GM18520 (cell line): ENCODE results near the gene TMEM271.

Experiments
- ATAC-seq: cut with Tn5 transposase; IDR thresholded peaks from one replicate; pipeline ENCODE4 v1.9.1; 2021; ENCODE audit not compliant: unreplicated experiment

The TMEM271 gene

DNA sequence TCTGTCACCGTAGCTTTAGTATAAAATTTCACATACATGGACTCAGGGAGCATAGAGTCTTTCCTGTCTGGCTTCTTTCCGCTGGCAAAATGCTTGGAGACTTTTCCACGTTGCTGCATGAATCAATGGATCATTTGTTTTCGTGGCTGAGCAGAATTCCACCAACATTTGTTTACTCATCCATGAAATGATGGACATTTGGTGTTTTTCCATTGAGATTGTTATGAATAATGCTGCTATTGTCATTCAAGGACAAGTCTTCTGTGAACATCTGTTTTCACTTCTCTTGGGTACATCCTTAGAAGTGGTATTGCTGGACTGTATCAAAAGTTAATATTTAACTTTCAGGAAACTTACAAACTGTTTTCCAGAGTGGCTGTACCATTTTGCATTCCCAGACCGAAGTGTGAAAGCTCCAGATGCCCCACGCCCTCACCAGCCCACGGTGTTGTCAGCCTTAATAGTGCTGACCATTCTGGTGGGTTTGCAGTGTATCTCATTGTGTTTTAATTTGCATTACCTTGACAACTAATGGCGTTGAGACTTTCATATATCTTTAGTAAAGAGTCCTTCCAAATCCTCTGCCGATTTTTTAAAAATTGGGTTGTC, 5.8 kb upstream of the TMEM271 start:
- ATAC-seq, result no peak

- no peak for ATAC-seq
These were observed 5.1 kb upstream of the TMEM271 start for GRCh38 chr4:581181-581580.

DNA sequence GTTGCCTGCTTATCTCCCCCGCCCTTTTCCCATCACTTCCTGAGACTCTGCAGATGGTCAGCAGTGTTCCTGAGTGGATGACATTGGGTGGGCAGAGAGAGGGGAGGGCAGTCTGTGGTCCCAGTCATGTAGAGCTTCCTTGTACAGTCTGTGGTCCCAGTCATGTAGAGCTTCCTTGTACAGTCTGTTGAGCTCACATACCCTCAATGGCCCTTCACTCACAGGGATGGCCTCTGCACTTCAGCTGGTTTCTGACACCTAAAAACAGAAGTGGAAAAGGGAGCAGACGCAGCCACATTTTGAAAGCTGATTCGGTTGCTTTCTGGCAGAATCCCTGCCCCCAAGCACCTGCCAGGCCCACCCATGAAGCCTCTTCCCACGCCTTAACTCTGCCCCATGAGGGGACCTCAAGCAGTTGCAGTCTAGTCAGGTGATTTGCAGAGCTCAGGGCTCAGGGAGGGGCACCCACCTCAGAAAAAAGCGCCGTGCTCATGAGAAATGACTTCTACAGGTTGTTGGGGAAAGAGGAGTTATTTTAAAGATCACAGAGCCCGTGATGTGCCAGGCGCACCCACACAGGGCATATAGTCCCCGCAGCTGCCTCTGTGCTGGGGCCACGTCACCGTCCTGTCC, 3.6 kb upstream of the TMEM271 start:
- no peak for ATAC-seq

DNA sequence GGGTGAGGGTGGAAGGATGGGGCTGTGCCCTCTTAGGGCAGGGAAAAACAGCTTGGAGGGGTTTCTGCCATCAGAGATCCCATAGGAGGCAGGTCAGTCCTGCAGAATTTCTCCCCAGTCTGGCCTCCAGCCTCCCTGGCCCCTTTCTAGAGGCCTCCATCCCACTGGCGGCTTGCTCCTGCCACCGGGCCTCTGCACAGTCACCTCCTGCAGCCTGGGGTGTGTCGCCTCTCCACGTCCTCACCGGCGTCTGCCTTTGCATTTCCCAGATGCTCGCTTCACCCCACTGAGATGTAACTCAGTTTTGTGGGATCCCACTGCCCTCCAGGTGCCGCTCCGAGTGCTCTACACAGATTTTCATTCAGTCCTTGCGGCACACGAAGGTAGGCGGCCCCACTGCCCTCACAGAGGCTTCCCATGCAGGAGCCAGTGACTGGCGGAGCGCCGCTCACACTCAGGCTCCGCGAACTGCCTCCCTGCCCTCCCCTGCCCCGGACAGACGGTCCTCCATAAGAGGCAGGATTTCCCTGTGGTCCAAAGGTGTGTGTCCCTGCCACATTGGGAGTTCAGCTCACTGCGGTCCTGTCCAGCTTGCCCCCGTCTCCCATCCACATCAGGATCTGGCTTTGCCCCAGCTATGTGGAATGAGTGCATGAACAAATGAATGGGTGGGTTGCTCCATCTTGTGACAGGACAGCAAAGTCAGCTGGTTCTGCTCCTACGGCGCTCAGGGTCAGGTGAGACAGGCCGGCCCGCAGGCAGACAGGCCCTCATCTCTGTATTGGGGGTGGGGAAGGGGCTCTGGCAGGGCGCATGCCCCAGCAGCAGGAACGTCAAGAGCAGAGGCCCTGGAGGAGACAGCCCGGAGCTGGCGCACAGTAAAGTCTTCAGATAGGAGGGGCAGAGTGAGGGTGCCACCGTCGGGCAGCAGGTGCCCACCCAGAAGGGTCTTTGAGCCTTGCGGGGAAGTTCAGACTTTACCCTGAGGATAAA, 2.7 kb upstream of the TMEM271 start:
- ATAC-seq, result no peak

DNA sequence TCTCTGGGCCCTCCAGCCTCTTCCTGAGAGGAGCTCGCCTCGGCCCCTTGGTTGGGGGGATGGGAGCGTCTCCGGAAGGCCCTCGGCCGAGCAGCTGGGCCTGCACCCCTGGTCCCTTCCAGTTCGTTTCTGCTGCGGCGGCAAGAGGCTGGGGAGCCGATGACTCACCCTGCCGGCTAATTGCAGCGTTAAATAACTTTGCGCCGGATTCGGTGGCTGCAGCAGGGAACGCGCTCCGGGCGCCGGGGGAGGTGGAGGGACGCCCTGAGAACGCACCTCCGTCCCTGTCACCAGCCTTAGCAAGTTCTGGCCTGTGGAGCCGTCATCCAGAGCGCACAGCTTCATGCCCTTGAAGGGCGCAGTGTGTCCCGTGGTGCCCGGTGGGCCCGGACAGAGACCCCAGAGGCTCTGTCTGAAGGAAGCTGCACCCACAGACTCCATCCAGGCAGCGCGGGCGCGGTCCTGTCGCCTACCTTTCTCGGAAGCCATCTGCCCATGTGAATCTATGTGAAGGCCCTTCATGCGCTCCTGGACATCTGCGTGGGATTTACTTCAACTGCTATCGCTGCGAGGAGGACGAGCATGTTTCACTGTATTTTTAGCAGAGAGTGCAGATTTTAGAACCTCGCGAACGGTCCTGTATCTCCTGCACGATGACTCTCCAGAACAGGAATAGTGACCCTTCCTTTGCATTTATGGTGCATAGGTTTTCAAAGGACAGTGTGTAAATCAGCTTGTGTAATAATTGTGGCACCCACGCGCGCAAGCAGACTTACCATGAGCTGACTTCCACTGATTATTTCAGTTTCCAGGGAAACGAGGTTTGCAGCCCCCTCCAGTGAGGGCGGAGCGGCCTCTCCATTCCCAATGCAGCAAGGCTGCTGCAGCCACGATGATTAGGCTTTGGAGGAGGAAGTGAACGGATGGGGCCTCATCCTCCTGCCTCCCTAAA, 1.7 kb upstream of the TMEM271 start:
- ATAC-seq, result no peak

DNA sequence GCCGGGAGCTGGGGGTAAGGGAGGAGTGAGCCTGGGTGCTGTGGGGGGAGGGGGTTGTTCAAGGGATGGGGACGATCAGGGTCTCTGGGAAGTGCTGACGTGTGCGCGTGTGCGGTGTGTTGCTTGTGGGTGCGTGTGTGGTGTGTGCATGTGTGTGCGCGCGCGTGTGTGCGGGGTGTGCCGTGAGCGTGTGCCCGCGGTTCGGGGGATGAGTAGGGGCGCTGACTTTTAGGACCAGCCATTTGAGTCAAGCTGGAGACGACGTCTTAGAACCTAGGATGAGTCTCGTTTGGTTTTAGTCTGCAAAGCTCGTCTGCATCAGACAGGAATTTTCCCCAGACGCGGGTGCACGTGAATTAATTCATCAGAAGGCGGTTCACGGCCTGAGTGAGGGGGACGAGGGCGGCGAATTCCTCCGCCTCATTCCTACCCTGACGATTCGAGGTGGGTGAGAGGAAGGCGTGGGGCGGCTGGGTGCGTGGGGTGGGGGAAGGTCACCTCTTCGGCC, 950 bp upstream of the TMEM271 start:
- ATAC-seq, result no peak

DNA sequence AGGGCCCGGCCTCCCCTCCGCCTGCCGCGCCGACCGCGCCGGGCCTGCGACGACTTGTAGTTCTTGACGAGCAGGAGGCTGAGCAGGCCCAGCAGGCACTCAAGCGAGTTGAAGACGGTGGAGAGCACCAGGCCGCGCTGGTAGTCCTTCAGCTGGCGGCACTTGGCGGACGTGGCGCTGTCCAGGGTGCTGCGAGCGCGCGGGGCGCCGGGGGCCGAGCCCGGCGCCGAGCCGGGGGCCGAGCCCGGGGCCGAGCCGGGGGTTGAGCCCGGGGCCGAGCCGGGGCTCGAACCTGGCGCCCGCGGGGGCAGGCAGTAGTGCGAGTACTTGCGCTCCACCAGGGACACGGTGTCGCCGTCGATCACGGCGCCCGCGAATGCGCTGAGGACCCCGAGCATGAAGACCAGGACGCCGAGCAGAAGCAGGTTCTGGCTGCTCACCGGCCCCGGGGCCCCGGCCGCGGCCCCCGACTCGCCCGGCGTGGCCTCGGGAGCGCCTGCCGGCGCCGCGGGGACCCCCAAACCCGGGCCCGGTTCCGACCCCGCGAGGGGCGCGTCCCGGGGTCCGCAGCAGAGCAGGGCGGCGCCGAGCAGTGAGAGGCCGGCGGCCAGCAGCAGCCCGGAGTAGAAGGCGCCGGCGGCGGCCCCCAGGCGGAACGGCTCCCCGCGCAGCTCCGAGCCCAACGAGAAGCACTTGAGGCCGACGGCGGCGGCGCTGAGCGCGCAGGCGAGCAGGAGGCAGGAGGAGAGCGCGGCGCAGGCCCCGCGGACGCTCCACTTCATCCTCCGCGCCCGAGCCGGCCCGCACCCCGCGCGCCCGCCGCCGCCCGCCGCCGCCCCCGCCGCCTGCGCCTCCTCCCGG, 584 bp downstream of the TMEM271 start:
- ATAC-seq, result no peak

DNA sequence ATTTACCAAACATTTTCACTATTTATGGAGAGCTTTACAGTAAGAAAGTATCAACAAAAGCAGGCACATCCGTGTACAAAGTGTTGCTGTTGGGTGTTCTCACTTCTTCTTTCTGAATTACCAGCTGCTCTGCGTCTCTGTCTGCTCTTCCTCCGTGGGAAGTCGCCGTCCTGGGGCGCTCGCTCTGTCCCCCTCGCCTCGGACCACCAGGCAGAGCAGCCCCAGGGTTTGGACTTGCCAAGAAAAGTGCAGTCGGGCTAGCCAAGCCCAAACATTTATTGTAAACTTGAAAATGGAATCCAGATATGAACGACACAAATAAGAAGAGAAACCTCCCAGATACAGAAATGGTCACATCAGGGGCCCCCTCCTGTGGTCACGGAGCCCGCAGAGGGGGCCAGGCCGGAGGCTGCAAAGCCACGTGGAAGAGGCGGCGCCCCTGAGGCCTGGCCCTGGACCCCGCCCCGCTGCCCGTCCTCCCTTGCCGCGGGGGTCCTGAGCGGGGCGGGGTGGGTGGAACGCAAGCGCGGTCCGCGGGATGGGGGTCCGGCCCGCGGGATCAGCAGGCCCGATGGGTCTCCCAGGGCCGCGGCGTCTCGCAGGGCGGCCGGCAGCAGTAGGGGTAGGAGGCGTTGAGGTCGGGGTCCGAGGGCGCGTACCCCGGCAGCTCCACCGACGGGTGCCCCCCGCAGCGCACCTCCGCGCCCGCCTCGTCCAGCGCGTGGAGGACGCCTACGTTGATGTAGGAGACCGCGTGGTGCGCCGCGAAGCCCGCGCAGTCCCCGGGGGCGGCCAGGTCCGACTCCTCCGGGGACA, 1.5 kb downstream of the TMEM271 start:
- no peak for ATAC-seq

DNA sequence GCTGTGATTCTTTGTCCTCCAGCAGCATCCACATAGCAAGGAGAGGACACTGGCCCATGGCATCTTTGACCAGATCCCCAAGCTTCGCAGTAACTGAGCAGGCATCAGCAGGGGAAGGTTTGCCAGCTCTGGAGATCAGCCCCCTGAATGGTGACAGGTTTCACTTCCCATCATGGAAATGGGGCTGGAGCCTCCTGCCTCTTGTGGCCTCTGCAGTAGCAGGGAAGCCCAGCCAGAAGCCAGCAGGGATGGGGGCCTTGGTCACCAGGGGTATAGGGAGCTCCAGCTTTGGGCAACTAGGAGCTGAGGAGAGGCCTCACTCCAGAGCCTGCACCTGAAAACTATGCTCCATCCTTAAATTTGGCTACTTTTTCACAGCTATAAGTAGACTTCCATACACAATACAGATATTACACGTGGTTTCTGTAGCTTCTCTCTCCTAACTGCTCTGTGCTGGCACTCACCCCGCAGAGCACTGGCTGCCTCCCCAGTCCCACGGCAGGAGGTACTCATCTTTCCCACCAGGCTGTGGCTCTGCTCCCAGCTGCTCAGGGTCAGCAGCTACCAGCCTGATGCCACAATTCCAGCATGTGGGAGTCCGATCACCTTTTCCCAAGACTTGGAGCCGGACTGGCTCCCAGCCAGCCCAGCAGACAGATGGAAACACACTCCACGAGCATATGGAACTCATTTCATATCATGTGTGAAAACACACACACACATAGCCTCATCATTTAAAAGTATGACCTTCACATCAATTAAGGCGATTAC, 2.8 kb downstream of the TMEM271 start:
- no peak for ATAC-seq

GRCh38 chr4:572594-572993, 3.5 kb downstream of the TMEM271 start:
- ATAC-seq, result no peak

- ATAC-seq, result no peak
These were observed 4.1 kb downstream of the TMEM271 start for GRCh38 chr4:571838-572572.

GRCh38 chr4:570754-571153, 5.3 kb downstream of the TMEM271 start:
- no peak for ATAC-seq

GRCh38 chr4:569958-570667, 6.0 kb downstream of the TMEM271 start:
- no peak for ATAC-seq

DNA sequence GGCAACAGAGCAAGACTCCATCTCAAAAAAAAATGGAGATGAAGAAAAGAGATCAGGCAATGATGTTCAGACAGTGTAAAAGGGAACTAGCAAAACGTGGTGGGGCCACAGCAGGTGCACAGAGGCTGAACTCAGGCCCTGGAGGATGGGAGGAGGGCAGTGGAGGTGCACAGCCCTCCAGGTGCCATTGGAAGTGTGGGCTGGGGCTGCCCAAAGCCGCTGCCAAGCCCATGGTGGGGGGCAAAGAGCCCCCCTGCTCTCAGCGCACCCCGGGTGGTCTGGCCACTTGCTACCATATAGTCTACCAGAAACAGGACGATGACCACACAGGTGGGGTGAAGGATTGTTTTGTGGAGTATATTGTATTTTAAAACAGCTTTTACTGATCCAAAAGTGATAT, 7.1 kb downstream of the TMEM271 start:
- no peak for ATAC-seq

- no peak for ATAC-seq
These were observed 7.8 kb downstream of the TMEM271 start for GRCh38 chr4:568351-568652.

DNA sequence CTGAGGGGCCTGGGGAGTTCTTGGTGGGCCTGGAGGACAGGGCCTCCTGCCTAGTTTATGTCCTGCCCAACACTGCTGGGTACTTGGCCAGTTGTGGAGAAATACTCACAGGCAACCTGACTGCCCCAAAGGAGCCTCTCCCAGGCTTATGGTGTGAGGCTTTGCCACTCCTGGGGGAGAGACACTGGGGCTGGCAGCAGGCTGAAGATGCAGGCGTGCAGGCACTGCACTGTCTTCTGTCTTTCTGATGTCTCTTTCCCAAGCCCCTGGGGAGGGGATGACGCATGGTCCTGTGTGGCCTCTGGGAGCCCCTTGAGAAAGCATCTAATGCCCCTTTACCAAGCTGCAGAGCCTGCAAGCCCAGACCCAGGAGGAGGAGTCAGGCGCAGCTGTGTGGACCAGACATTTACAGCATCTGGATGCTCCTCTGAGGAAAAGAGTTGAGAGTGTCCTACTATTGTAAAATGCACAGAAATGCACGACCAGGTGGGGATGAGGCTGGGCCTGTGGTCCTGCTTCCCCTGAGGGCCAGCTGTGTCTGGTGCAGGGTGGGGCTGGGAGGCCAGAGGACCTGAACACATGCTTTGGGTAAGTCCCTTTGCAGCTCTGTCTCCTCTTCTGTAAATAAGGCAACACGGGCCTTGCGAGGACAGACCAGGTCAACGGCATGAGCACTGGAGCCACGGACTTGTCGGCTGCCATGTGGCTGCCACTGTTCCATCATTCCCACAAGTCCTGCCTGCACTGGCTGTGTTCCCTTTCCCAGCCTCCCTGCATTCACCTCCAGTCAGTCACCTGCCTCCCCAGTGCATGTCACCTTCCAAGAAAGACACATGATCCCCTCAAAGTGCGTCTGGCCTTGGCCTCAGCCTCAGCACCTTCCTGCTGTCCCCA, 8.4 kb downstream of the TMEM271 start:
- no peak for ATAC-seq
